Testis (tissue), 3 donors: ENCODE data around the gene FSHB. TPM values are rescaled to one million over a fixed set of nuclear protein-coding genes. Genes with fewer than 3 reads are reported as not detected.

ENCODE experiments used
- DNase-seq: peaks from one replicate; pipeline ENCODE4 v3.0.0-alpha.2; 2019
- H3K27ac ChIP-seq, 2 donors: fragments of 200-600 bp; sonication (generic); one replicate each; pipeline ENCODE4 v1.5.1; 2019
- H3K27me3 ChIP-seq: fragments of 200-600 bp; sonication (generic); one replicate; pipeline ENCODE4 v1.5.1; 2019
- H3K36me3 ChIP-seq: fragments of 200-600 bp; sonication (generic); one replicate; pipeline ENCODE4 v1.5.1; 2017; ENCODE audit warnings: low read depth; ENCODE audit errors: missing control alignments
- H3K4me1 ChIP-seq: fragments of 200-600 bp; sonication (generic); one replicate; pipeline ENCODE4 v1.5.1; 2019
- H3K4me3 ChIP-seq, 2 donors: fragments of 200-600 bp; sonication (generic); one replicate each; pipeline ENCODE4 v1.5.1; 2017 to 2019
- H3K9me3 ChIP-seq: fragments of 200-600 bp; sonication (generic); one replicate; pipeline ENCODE4 v1.5.1; 2017
- CTCF ChIP-seq, 3 experiments: fragments of 450-650 bp in 2 of 3; fragments of 200-600 bp in 1 of 3; sonication (generic) in 1 of 3; IDR thresholded peaks; one replicate each; pipeline ENCODE4 v1.5.1; 2016 to 2019; ENCODE audit warnings: antibody characterized with exemption in 3 of 3, mild to moderate bottlenecking in 2 of 3, moderate library complexity in 1 of 3
- POLR2A ChIP-seq: fragments of 450-650 bp; IDR thresholded peaks from one replicate; pipeline ENCODE4 v1.6.1; 2017; ENCODE audit warnings: antibody characterized with exemption, mild to moderate bottlenecking, moderate library complexity
- WGBS, 2 donors: methylation state at CpG; one replicate each; pipeline ENCODE4 v1.1.5; 2018; 5-methylcytosine and 5-hydroxymethylcytosine counted together
- intact Hi-C: fragments of 100-400 bp; cut with DNase I; formaldehyde crosslinking; loops from one replicate; pipeline ENCODE4 v1.15.1; 2023; ENCODE audit warnings: low total_unique reads
- polyA plus RNA-seq: library from polyadenylated mRNA; stranded (reverse); fragments of 350-450 nt; fragmentation: Illumina TruSeq; extraction: RNeasy Lipid Tissue Mini Kit (QIAGEN cat#74804); gene quantifications from one replicate; pipeline ENCODE4 v1.2.3, GENCODE V29; 2014; ENCODE audit warnings: low read depth, low replicate concordance; ENCODE audit not compliant: insufficient read depth
- total RNA-seq, 2 donors: library from RNA; depleted of rRNA; stranded (reverse); fragments of >200 nt; gene quantifications; one replicate each; pipeline ENCODE4 v1.2.3, GENCODE V29; 2016

FSHB gene
- total and polyA plus RNA-seq, 3 donors from 2014 or later = not detected

DNA sequence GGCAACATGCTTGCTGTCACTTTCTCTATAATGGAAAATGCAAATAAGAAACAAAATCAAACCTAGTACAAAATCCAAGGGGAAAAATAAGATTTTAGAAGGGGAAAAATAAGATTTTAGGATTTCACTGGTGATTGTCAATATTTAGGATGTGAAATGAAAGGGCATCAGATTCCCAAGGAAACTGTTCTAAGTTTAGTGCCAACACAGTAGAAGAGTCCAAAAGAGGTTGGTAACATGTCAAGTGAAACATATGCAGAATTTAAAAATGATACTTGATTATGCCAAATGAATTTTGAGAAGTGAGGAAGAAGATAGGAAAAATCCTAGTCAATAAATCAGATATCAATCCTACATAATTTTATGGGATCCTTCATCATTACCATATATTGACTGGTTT lies 46.4 kb downstream of the FSHB start:
- Histone ChIP-seq H3K36me3 (no peaks in the 10 kb centered on the region), H3K9me3 (no peaks in the 10 kb centered on the region), H3K4me1 (no peaks in the 10 kb centered on the region), H3K27me3 (no peaks in the 10 kb centered on the region), H3K4me3 (no peak overlapping the region), H3K27ac (no peak overlapping the region)
- no peak for DNase-seq
- no peak for TF ChIP-seq CTCF (IDR thresholded peaks at IDR 0.05)
- no peak for TF ChIP-seq POLR2A
- intact Hi-C loops = no loop called here

GRCh38 chr11:30279796-30280195 lies 49.0 kb downstream of the FSHB start:
- TF ChIP-seq CTCF (IDR thresholded peaks at IDR 0.05) = no peak
- no peak for TF ChIP-seq POLR2A
- Histone ChIP-seq H3K4me1 (no peaks in the 10 kb centered on the region), H3K36me3 (no peaks in the 10 kb centered on the region), H3K27me3 (no peaks in the 10 kb centered on the region), H3K27ac (no peak overlapping the region), H3K4me3 (no peak overlapping the region), H3K9me3 (no peaks in the 10 kb centered on the region)
- intact Hi-C loops = no loop called here
- 89 to 93% methylated on average over 2 of the region's 2 CpGs for WGBS, 2 donors
- DNase-seq = no peak

GRCh38 chr11:30281476-30282288 lies 50.9 kb downstream of the FSHB start:
- no peaks in the 10 kb centered on the region for H3K4me1 ChIP-seq
- intact Hi-C loops = no loop called here
- H3K27me3 ChIP-seq = no peaks in the 10 kb centered on the region
- no peak for DNase-seq
- H3K36me3 ChIP-seq = no peaks in the 10 kb centered on the region
- no peak overlapping the region for H3K4me3 ChIP-seq
- no peak for TF ChIP-seq CTCF (IDR thresholded peaks at IDR 0.05)
- TF ChIP-seq POLR2A = no peak
- H3K9me3 ChIP-seq = no peaks in the 10 kb centered on the region
- H3K27ac ChIP-seq = no peak overlapping the region
- WGBS, 2 donors = 73 to 79% methylated on average over 5 to 7 of the region's 7 CpGs

DNA sequence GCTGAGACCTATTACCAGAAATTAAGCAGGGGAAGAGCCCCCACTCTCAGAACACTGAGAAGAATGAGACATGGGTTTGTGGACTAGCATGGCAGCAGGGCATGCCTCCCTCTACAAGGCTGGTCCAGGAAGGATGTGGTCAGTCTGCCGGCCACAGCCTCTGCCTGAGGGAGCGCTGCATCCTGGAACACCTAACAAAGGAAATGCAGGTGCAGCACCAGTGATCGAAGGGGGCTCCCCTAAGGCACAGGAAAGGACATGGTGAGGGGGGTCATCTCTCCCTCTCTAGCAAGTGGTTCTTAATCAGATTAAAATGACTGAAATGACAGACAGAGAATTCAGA lies 51.4 kb downstream of the FSHB start:
- intact Hi-C loops = no loop called here

More for the DNA sequence above, 51.4 kb downstream of the FSHB start:
- Histone ChIP-seq H3K36me3 (no peaks in the 10 kb centered on the region), H3K27ac (no peak overlapping the region), H3K27me3 (no peaks in the 10 kb centered on the region), H3K9me3 (no peaks in the 10 kb centered on the region), H3K4me3 (no peak overlapping the region), H3K4me1 (no peaks in the 10 kb centered on the region)
- 59 to 62% methylated on average over 3 of the region's 3 CpGs for WGBS, 2 donors
- DNase-seq = no peak
- TF ChIP-seq POLR2A = no peak
- TF ChIP-seq CTCF (IDR thresholded peaks at IDR 0.05) = no peak

Other genes with a start within 250 kb of the FSHB start
- under 1 TPM; 0.24 to 0.25 TPM for gene KCNA4, start 214.0 kb upstream of the FSHB start, total RNA-seq
- 0.73 TPM for gene KCNA4, start 214.0 kb upstream of the FSHB start, polyA plus RNA-seq
- gene ARL14EP, start 92.1 kb downstream of the FSHB start, total RNA-seq = 10 to 100 TPM; 21.8 to 25.1 TPM
- gene ARL14EP, start 92.1 kb downstream of the FSHB start, polyA plus RNA-seq = 33.9 TPM